Measurements from ENCODE around the gene SLX4. TPM values are rescaled to one million over a fixed set of nuclear protein-coding genes. Genes with fewer than 3 reads are reported as not detected.

The SLX4 gene
- polyA plus RNA-seq, 1 of the 3 experiments (the other 2 are of a cell fraction), result 2.1 TPM

DNA sequence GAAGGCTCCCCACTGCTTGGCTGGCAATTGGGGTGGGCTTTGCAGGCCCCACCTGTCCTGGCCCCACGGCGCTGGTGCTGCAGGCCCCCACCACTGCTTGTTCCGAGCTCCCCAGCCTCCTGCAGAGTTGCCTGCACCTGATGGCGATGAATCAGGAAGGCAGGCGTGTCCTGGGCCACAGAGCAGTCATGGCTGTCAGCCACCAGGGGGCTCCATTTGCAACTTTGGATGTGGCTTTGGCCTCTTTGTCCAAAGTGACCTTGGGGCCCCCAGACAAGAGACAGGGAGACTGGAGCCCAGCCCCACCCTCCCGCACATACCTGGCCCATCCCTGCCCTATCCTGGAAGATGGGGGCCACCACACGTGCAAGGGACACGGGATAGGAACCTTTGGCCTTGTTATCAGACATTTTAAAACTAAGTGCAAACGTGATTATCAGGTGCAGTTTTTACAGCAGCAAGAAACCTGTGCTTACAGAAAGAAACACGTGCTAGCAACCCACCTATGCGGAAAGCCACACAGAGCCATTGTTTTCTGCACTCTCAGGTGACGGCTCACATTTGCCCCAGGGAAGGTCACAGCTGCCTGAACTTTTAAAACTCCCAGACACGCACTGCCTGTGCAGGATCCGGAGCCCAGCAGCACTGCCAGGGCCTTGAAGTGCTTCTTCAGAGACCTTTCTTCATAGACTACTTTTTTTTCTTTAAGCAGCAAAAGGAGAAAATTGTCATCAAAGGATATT is 43.0 kb upstream of the SLX4 start, which contains the start of gene DNASE1:
DNASE1 (plus strand) TSS at position 443 of the 743 bp plus-strand sequence. CDS start 683 bp downstream, outside the sequence.
- H3F3A ChIP-seq (replicated peaks; ENCODE audit: insufficient read depth), result peaks cover 7% of the 10 kb centered on the region
- H3K79me2 ChIP-seq (ENCODE audit: insufficient read depth), result no peaks in the 10 kb centered on the region
- H3K36me3 ChIP-seq (replicated peaks in 1 of 2; ENCODE audit: control insufficient read depth in 1 of 2, insufficient read depth in 2 of 2, low read length in 1 of 2), result peaks cover 9 to 58% of the 10 kb centered on the region in 2 experiments
- 84% methylated on average over 11 of the region's 14 CpGs for WGBS (ENCODE audit: low lambda C conversion rate)
- H3K27ac ChIP-seq (ENCODE audit: low read depth in 2 of 2, low read length in 1 of 2), result no peak within 1 kb of the TSS; a peak in 1 of 4 replicates
- no peaks in the 10 kb centered on the region for H3K9me3 ChIP-seq
- peaks cover 0 to 4% of the 10 kb centered on the region in 2 experiments; a peak in 1 of 4 replicates for H3K4me1 ChIP-seq (ENCODE audit: control insufficient read depth in 1 of 2, insufficient read depth in 2 of 2, low read depth in 1 of 2, low read length in 1 of 2)
- no peak within 1 kb of the TSS for H2AFZ ChIP-seq (ENCODE audit: low read depth)
- POLR2A ChIA-PET, result no interaction called here
- CTCF ChIA-PET, result interaction anchor here (1.2 to 2.5 kb wide), 5 partner anchors 9 to 36 kb away, joined by 3 to 18 read pairs (median 4); no protein-coding TSS in a partner anchor
- H3K27me3 ChIP-seq (ENCODE audit: insufficient read depth), result no peaks in the 10 kb centered on the region
- H3K4me2 ChIP-seq, result no peak within 1 kb of the TSS
- H3K9me2 ChIP-seq, result no peaks in the 10 kb centered on the region
- peak; percentile 80 for DNase-seq
- H3K9ac ChIP-seq, result no peak within 1 kb of the TSS
- no peaks in the 10 kb centered on the region for H4K20me1 ChIP-seq (ENCODE audit: insufficient read depth)
- no peak within 1 kb of the TSS for H3K4me3 ChIP-seq (ENCODE audit: low read depth in 2 of 2, low read length in 1 of 2)
- TF ChIP-seq MEF2A (IDR thresholded peaks at IDR 0.05; ENCODE audit: borderline replicate concordance, low read depth) (no peak), ELF1 (IDR thresholded peaks at IDR 0.05) (no peak), RCOR1 (IDR thresholded peaks at IDR 0.05; ENCODE audit: low read length) (no peak), SMC3 (IDR thresholded peaks at IDR 0.05; ENCODE audit: low read depth, low read length) (peak; percentile 40; the same call in 1 of the 2 replicates), IRF3 (IDR thresholded peaks at IDR 0.05; ENCODE audit: low read depth, low read length) (no peak), SIN3A (IDR thresholded peaks at IDR 0.05; ENCODE audit: borderline replicate concordance, low read depth, low read length) (no peak), PBX3 (IDR thresholded peaks at IDR 0.05) (no peak), YY1 (IDR thresholded peaks at IDR 0.05; ENCODE audit: low read depth) (no peak), FOSL2 (IDR thresholded peaks at IDR 0.05; ENCODE audit: borderline replicate concordance, low read depth) (no peak; the same call in 1 of the 2 replicates), JUND (IDR thresholded peaks at IDR 0.05) (no peak), CTCF (IDR thresholded peaks at IDR 0.05) (peak; percentile 71), EZH2phosphoT487 (IDR thresholded peaks at IDR 0.05; ENCODE audit: borderline replicate concordance, low read depth) (no peak), MXI1 (IDR thresholded peaks at IDR 0.05; ENCODE audit: low read depth, low read length) (no peak), RFX5 (IDR thresholded peaks at IDR 0.05; ENCODE audit: low read length) (no peak), NRF1 (IDR thresholded peaks at IDR 0.05; ENCODE audit: low read depth, low read length) (no peak), FOXJ3 (CRISPR knock-in tag; IDR thresholded peaks at IDR 0.05) (no peak), RAD21 (IDR thresholded peaks at IDR 0.05; ENCODE audit: low read length) (peak; percentile 44)
- TF ChIP-seq, protein P1, sequence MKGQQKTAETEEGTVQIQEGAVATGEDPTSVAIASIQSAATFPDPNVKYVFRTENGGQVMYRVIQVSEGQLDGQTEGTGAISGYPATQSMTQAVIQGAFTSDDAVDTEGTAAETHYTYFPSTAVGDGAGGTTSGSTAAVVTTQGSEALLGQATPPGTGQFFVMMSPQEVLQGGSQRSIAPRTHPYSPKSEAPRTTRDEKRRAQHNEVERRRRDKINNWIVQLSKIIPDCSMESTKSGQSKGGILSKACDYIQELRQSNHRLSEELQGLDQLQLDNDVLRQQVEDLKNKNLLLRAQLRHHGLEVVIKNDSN (IDR thresholded peaks at IDR 0.05; ENCODE audit: borderline replicate concordance, low read depth), result no peak
- TF ChIP-seq, protein P2, sequence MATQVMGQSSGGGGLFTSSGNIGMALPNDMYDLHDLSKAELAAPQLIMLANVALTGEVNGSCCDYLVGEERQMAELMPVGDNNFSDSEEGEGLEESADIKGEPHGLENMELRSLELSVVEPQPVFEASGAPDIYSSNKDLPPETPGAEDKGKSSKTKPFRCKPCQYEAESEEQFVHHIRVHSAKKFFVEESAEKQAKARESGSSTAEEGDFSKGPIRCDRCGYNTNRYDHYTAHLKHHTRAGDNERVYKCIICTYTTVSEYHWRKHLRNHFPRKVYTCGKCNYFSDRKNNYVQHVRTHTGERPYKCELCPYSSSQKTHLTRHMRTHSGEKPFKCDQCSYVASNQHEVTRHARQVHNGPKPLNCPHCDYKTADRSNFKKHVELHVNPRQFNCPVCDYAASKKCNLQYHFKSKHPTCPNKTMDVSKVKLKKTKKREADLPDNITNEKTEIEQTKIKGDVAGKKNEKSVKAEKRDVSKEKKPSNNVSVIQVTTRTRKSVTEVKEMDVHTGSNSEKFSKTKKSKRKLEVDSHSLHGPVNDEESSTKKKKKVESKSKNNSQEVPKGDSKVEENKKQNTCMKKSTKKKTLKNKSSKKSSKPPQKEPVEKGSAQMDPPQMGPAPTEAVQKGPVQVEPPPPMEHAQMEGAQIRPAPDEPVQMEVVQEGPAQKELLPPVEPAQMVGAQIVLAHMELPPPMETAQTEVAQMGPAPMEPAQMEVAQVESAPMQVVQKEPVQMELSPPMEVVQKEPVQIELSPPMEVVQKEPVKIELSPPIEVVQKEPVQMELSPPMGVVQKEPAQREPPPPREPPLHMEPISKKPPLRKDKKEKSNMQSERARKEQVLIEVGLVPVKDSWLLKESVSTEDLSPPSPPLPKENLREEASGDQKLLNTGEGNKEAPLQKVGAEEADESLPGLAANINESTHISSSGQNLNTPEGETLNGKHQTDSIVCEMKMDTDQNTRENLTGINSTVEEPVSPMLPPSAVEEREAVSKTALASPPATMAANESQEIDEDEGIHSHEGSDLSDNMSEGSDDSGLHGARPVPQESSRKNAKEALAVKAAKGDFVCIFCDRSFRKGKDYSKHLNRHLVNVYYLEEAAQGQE (IDR thresholded peaks at IDR 0.05; ENCODE audit: low read depth, low read length), result no peak
- TF ChIP-seq, protein P3, sequence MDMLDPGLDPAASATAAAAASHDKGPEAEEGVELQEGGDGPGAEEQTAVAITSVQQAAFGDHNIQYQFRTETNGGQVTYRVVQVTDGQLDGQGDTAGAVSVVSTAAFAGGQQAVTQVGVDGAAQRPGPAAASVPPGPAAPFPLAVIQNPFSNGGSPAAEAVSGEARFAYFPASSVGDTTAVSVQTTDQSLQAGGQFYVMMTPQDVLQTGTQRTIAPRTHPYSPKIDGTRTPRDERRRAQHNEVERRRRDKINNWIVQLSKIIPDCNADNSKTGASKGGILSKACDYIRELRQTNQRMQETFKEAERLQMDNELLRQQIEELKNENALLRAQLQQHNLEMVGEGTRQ (IDR thresholded peaks at IDR 0.05; ENCODE audit: borderline replicate concordance, low read depth, low read length), result no peak
- TF ChIP-seq, protein P4, sequence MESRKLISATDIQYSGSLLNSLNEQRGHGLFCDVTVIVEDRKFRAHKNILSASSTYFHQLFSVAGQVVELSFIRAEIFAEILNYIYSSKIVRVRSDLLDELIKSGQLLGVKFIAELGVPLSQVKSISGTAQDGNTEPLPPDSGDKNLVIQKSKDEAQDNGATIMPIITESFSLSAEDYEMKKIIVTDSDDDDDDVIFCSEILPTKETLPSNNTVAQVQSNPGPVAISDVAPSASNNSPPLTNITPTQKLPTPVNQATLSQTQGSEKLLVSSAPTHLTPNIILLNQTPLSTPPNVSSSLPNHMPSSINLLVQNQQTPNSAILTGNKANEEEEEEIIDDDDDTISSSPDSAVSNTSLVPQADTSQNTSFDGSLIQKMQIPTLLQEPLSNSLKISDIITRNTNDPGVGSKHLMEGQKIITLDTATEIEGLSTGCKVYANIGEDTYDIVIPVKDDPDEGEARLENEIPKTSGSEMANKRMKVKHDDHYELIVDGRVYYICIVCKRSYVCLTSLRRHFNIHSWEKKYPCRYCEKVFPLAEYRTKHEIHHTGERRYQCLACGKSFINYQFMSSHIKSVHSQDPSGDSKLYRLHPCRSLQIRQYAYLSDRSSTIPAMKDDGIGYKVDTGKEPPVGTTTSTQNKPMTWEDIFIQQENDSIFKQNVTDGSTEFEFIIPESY (IDR thresholded peaks at IDR 0.05; ENCODE audit: borderline replicate concordance, low read depth), result no peak

Data from SK-N-SH (cell line).